ENCODE results near the gene CIC.

The CIC gene

DNA sequence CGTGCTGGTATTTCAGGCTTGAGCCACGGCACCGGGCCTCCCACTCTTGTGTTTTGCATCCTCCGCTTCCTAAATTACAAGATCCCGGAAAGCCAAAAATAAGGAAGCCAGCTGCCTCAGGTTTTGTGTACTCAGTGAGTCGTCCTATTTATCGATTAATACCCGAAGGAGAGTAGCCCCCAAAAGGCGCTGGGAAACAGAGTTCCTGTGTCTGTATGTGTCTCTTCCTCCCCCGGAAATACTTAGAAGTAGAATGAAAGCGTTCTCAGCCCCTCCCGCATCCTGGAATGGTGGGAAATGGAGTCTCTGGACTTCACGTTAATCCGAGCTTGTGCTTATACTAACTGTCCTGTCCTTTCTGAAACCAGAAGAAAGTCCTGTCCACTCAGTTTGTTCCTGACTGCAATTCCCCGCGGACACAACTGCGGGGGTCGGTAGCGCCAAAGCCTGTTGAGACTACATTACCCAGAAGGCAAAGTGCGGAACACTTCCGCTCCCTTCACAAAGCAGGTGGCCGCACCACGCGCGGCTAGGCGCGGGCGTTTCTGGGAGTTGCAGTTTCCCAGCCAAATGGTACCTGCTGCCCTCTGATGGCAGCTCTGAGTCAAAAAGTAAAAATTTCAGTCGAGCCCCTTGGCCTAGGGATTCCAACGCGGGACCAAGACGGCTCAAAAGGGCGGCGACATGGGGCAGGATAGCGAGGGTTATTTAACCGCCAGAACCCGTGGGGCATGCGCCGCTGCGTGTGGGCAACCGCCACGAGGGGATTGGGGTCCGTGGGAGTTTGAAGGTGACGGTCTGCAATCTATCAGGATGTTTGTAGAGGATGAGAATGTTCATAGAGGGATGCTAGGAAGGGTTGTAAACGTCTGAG lies 24.5 kb upstream of the CIC start:
- peak; percentile 79 for DNase-seq (ENCODE audit: low read depth, low spot score)

- no peak for DNase-seq (ENCODE audit: low read depth, low spot score)
These were observed 23.8 kb upstream of the CIC start for GRCh38 chr19:42245231-42245630.

- no peak for DNase-seq (ENCODE audit: low read depth, low spot score)
These were observed 22.7 kb upstream of the CIC start for GRCh38 chr19:42246143-42246921.

DNA sequence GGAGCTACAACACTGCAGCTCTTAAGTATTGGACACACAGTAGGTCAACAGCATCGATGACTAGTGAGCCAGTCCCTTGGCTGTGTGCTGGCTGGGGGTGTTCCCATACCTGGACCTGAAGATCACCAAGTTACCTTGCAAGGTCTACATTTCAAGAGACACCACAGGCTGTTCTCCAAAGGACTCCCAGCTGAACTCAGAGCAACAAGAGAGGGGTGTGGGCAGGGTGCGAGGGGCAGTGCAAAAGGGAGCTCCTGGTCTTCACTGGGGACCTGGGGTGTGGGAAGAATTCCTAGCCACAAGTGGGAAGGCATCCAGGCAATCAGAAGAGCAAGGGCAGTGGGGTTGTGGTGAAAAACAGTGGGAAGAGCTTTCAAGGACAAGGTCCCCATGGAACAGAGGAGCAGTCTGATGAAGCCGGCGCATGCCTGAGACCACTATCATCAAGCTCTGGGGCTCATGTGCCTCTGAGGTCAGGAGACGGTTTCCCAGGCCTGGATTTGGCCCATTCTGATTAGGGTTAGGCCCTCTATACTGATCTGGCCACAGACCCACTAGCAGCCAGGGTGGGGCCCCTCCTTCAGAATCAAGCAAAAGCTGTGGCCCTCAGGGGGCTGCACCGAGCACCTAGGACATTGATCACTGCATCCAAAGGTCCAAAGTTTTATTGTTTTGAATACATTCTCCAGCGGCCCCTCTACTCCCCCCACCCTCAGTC lies 22.0 kb upstream of the CIC start:
- DNase-seq (ENCODE audit: low read depth, low spot score) = no peak

GRCh38 chr19:42247640-42248199 lies 21.3 kb upstream of the CIC start:
- DNase-seq (ENCODE audit: low read depth, low spot score) = no peak

DNA sequence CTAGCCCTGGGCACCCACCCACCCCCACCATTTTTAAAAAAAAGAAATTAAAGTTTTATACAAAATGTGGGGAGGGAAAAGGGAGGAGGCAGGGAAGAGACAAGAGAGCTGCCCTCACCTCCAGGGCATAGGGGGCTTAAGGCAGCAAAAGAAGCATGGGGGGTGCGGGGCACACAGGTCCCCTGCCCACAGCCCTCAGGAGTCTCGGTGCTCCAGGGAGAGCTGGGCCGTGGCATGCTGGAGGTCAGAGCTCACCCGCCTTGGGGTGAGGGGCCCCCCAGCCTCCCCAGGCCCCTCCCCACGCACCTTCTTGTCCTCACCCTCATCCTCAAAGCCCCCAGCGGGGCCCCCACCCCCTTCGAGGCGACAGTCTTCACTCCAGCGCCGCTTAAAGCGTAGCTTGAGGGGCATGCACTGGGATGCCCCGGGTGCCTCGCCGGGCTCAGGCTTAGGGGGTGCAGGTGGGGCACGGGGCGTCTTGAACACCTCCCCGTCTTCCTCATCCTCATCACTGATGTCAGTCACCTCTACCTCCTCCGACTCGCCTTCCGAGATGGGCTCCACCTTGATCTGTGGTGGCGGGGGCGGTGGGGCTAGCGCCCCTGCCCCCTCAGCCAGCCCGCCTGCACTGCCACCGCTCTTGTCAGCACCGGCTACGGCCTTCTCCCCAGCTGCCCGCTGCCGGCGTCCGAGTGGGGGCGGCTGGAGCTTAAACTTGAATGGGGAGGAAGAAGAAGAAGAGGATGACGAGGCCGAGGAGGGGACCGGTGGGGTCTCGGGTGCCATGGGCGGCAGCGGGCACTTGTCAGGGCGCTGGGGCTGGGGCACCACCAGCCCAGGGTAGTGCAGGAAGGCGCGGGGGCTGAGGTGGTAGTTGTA lies 20.5 kb upstream of the CIC start:
- no peak for DNase-seq (ENCODE audit: low read depth, low spot score)

DNA sequence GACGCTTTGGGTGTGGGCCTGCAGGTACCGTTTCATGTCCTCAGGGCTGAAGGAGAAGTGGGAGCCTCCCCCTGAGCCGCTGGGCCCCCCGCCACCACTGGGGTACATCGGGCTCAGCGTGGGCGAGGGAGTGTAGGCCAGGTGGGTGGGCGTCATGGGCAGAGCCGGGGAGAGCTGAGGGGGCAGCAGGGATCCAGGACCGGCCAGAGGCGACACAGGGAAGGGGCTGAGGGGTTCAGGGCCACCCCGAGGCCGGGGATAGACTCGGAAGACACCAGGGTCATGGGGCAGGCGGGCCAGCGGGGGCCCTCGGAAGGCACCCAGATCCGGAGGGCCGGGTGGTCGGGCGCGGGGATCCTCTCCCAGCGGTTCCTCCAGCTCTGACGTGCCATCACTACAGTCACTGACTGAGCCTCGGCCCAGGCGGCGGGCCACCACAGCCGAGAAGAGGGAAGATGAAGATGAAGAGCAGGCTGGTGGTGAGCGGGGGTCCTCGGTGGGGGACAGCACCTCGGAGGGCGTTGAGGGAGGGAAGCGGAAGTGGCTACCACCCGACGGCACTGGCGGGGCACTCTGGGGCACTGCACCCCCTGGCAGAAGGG lies 19.8 kb upstream of the CIC start:
- DNase-seq (ENCODE audit: low read depth, low spot score) = no peak

- no peak for DNase-seq (ENCODE audit: low read depth, low spot score)
These were observed 19.3 kb upstream of the CIC start for GRCh38 chr19:42249769-42250168.

- no peak for DNase-seq (ENCODE audit: low read depth, low spot score)
These were observed 18.8 kb upstream of the CIC start for GRCh38 chr19:42250183-42250665.

- no peak for DNase-seq (ENCODE audit: low read depth, low spot score)
These were observed 18.2 kb upstream of the CIC start for GRCh38 chr19:42250666-42251531.

DNA sequence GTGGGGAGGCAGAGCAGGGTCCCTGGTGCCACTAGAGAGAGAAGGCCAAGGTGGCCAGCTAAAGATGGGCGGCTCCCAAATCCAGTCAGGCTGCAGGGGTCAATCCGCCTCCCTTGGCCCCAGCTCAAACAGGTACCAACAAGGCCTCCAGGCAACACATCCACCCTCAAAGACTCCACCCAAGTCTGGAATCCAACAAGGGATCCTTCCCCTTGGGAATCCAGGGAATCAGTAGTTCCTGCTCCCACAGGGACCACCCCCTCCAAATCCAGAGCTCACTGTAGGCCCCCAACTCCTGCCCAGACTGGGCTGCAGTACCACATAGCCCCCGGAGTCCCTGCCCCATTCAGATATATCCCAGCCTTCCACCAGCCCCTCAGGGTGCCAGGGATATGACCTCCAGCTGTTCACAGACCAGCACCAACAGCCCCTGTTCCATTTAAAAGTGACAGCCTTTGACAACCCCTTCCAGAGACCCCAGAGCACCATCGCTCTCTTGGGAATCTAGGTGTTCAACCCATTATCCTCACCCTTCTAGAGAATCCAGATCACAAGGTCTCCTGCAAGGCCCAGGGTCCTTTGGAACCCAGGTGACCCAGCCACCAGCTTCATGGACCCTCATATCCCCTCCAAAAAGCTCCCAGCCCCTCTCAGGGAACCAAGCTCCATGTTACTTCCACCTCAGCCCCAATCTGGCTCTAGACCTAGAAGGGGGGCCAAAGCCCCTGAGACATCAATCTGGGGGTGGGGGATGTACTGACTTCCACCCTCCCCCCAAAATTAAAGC lies 17.3 kb upstream of the CIC start:
- DNase-seq (ENCODE audit: low read depth, low spot score) = no peak

DNA sequence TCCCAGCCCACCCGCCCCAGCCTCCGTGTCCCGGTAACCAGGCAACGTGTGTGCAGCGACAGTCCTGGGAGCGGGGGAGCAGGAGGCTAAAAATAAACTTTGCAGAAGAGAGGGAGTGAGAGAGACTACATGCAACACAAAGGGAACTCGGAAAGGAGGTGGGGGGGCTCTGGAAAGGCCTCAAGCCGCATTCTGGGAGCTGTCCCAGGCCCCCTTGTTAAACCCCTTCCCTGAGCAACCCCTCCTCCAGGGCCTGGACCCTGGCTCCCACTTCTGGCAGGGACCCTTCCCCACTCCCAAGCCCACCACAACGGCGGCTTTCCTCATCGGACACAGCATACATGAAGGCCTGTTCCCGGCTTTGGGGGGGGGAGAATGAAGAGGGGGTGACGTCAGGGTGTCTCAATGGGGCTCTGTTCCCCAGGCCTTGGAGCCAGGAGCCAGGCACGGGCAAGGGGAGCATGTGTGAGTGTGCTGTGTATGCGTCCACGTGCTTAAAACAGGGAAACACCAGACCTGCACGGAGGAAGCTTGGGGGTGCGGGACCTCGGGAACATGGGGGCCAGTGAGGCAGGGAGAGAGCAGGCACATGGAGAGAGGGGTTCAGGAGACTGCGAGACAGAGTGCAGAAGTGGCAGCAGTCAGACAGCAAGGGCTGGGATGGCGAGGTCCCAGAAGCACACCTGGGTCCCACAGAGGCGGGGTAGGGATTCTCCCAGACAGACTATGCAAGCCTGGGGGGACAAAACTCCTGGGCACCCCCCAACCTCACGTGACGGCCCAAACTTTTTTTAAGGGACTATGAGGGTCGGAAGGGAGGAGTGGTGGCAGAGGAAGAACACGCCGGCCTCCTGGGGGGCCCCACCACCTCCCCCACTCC lies 16.4 kb upstream of the CIC start:
- DNase-seq (ENCODE audit: low read depth, low spot score) = no peak

GRCh38 chr19:42253245-42254088 lies 15.6 kb upstream of the CIC start:
- DNase-seq (ENCODE audit: low read depth, low spot score) = no peak

GRCh38 chr19:42254089-42254849 lies 14.8 kb upstream of the CIC start:
- DNase-seq (ENCODE audit: low read depth, low spot score) = no peak

DNA sequence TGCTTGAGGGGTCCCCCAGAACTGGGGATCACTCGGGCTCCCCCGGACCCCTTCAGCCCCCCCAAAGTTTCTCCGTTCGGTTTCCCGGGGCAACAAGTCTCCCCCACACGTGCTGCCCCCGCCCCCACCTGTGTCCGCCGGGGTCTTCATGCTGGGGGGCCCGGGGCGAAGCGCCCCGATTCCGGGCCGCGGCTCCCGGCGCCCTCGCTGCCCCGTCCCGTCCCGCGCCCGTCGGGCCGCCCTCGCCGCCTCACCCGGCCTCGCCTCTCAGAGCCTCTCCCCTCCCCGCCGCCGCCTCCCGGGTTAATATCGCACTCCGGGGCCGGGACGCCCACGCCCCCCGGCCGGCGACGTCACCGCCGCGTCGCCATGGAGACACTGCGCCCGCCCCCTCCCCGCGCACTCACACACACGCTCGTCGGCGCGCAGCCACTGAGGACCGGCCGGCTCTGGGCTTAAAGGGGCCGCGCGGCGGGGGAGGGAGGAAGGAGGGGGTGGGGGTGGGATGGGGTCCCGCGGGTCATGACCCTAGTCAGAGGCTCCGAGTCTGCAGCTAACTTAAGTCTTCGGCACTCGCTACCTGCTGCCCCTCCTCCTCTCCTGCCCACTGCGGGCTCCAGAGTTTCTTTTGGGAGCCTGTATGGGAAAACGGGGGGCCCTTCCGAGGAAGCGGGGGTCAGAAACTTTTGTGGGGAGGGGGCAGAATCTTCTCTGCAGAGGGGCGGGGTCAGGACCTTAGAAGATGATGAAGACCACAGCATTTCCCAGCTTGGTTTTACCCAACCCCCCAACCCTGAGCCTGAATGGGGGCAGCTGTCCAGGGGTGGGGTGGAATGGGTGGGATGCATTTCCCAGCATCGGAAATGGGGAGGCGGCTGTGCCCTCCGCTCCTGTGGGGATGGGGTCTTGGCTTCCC lies 13.9 kb upstream of the CIC start, which contains the start of gene ERF:
ERF (minus strand) TSS at position 279 of the 916 bp plus-strand sequence; CDS start at position 150, 129 bp downstream.
- DNase-seq (ENCODE audit: low read depth, low spot score) = peak; percentile 65

All from brain pericyte (primary cell).